ENCODE data around the gene SMYD5.

SMYD5 gene

GRCh38 chr2:73208258-73208657 lies 5.8 kb upstream of the SMYD5 start:
- no peak for DNase-seq

GRCh38 chr2:73210019-73210418 lies 4.0 kb upstream of the SMYD5 start:
- DNase-seq = no peak

GRCh38 chr2:73210696-73211095 lies 3.3 kb upstream of the SMYD5 start:
- DNase-seq = no peak

- DNase-seq = no peak
Measured at GRCh38 chr2:73212098-73212447, 2.0 kb upstream of the SMYD5 start.

GRCh38 chr2:73212448-73213176 lies 1.4 kb upstream of the SMYD5 start:
- DNase-seq = peak; percentile 17

GRCh38 chr2:73215254-73215653 lies 1.2 kb downstream of the SMYD5 start:
- DNase-seq = no peak

- no peak for DNase-seq
Measured at GRCh38 chr2:73217160-73217559, 3.1 kb downstream of the SMYD5 start.

GRCh38 chr2:73217826-73218225 lies 3.8 kb downstream of the SMYD5 start:
- no peak for DNase-seq

- DNase-seq = no peak
Measured at GRCh38 chr2:73218298-73218697, 4.3 kb downstream of the SMYD5 start.

GRCh38 chr2:73223821-73224220 lies 9.8 kb downstream of the SMYD5 start:
- no peak for DNase-seq

GRCh38 chr2:73225513-73226360 lies 11.7 kb downstream of the SMYD5 start:
- no peak for DNase-seq

GRCh38 chr2:73227086-73227485 lies 13.0 kb downstream of the SMYD5 start:
- no peak for DNase-seq

GRCh38 chr2:73228631-73229030 lies 14.6 kb downstream of the SMYD5 start:
- no peak for DNase-seq

- DNase-seq = no peak
Measured at GRCh38 chr2:73232403-73233153, 18.5 kb downstream of the SMYD5 start.

- DNase-seq = peak; percentile 89
Measured at GRCh38 chr2:73233154-73233931, 19.3 kb downstream of the SMYD5 start, which contains the start of gene PRADC1. TSS of gene PRADC1 (minus strand) at chr2:73233239. CDS start at chr2:73233160, 79 bp downstream.

- DNase-seq = peak; percentile 68
Measured at GRCh38 chr2:73233932-73234832, 20.1 kb downstream of the SMYD5 start, which contains the start of gene CCT7. TSS of gene CCT7 (plus strand) at chr2:73234308. CDS start at chr2:73234379, 71 bp downstream.

GRCh38 chr2:73235315-73236028 lies 21.4 kb downstream of the SMYD5 start:
- DNase-seq = no peak

GRCh38 chr2:73237168-73237567 lies 23.1 kb downstream of the SMYD5 start:
- no peak for DNase-seq

GRCh38 chr2:73238149-73238548 lies 24.1 kb downstream of the SMYD5 start:
- no peak for DNase-seq

- no peak for DNase-seq
Measured at GRCh38 chr2:73238976-73239375, 24.9 kb downstream of the SMYD5 start.

GRCh38 chr2:73239776-73240175 lies 25.7 kb downstream of the SMYD5 start:
- DNase-seq = no peak
